HG03045 (cell line): ENCODE measurements around the gene ZNF229.
"Not testable (repeated sequence)": the region's sequence is repeated elsewhere in the genome, so short reads cannot be mapped to it uniquely, and the experiment has no call there.

Experiments used
- ATAC-seq: cut with Tn5 transposase; IDR thresholded peaks from one replicate; pipeline ENCODE4 v1.9.1; 2021; ENCODE audit warnings: mild to moderate bottlenecking, moderate library complexity; ENCODE audit not compliant: unreplicated experiment

The ZNF229 gene

GRCh38 chr19:44447916-44448674 lies at the start of gene ZNF229:
Gene ZNF229 (minus strand): TSS chr19:44448472. CDS start chr19:44442847, 5,625 bp downstream.
- ATAC-seq, result no peak

GRCh38 chr19:44496711-44497110 lies 48.4 kb upstream of the ZNF229 start:
- no peak for ATAC-seq

- ATAC-seq, result no peak
Observed at GRCh38 chr19:44476559-44477408, 28.5 kb upstream of the ZNF229 start.

GRCh38 chr19:44468730-44469129 lies 20.5 kb upstream of the ZNF229 start:
- not testable (repeated sequence) for ATAC-seq

- ATAC-seq, result not testable (repeated sequence)
Observed at GRCh38 chr19:44462600-44463286, 14.5 kb upstream of the ZNF229 start.

GRCh38 chr19:44456016-44456415 lies 7.7 kb upstream of the ZNF229 start:
- ATAC-seq, result not testable (repeated sequence)

GRCh38 chr19:44455100-44455499 lies 6.8 kb upstream of the ZNF229 start:
- ATAC-seq, result no peak

GRCh38 chr19:44452367-44452766 lies 4.1 kb upstream of the ZNF229 start:
- no peak for ATAC-seq

GRCh38 chr19:44451687-44452086 lies 3.4 kb upstream of the ZNF229 start:
- no peak for ATAC-seq

- no peak for ATAC-seq
Observed at GRCh38 chr19:44438441-44438840, 9.8 kb downstream of the ZNF229 start.

GRCh38 chr19:44435441-44435840 lies 12.8 kb downstream of the ZNF229 start:
- no peak for ATAC-seq

- ATAC-seq, result no peak
Observed at GRCh38 chr19:44430956-44431355, 17.3 kb downstream of the ZNF229 start.

- ATAC-seq, result not testable (repeated sequence)
Observed at GRCh38 chr19:44415553-44415952, 32.7 kb downstream of the ZNF229 start.

- no peak for ATAC-seq
Observed at GRCh38 chr19:44401139-44402115, 46.8 kb downstream of the ZNF229 start, which contains the start of gene ZNF285. Gene ZNF285 (minus strand): TSS chr19:44401608. CDS start chr19:44397213, 4,395 bp downstream.

- not testable (repeated sequence) for ATAC-seq
Observed at GRCh38 chr19:44389268-44389667, 59.0 kb downstream of the ZNF229 start.
